ENCODE measurements around the gene UNC5C.
A peak's percentile ranks its signal among the peaks of the same experiment; 100 is the strongest.

UNC5C gene

GRCh38 chr4:95318044-95318443 is 230.7 kb downstream of the UNC5C start:
- no peak for DNase-seq
- Mint-ChIP-seq H3K9me3 (no peaks in the 10 kb centered on the region), H3K36me3 (ENCODE audit: low read depth) (no peaks in the 10 kb centered on the region), H3K27ac (no peak overlapping the region), H3K27me3 (ENCODE audit: low read depth, poor library complexity) (no peaks in the 10 kb centered on the region), H3K4me3 (no peak overlapping the region), H3K4me1 (peaks cover 19% of the 10 kb centered on the region)
- TF ChIP-seq CTCF (IDR thresholded peaks at IDR 0.05): no peak

- TF ChIP-seq CTCF (IDR thresholded peaks at IDR 0.05): no peak
- Mint-ChIP-seq H3K4me1 (peaks cover 19% of the 10 kb centered on the region), H3K27ac (peak overlapping the region; percentile 68), H3K4me3 (no peak overlapping the region), H3K27me3 (ENCODE audit: low read depth, poor library complexity) (no peaks in the 10 kb centered on the region), H3K9me3 (no peaks in the 10 kb centered on the region), H3K36me3 (ENCODE audit: low read depth) (no peaks in the 10 kb centered on the region)
- DNase-seq: no peak
Measured at GRCh38 chr4:95317085-95317793, 231.5 kb downstream of the UNC5C start.

GRCh38 chr4:95314573-95314972 is 234.2 kb downstream of the UNC5C start:
- TF ChIP-seq CTCF (IDR thresholded peaks at IDR 0.05): no peak
- no peak overlapping the region for H3K4me3 Mint-ChIP-seq
- no peak overlapping the region for H3K27ac Mint-ChIP-seq
- peaks cover 19% of the 10 kb centered on the region for H3K4me1 Mint-ChIP-seq
- DNase-seq: no peak
- H3K9me3 Mint-ChIP-seq: no peaks in the 10 kb centered on the region
- H3K27me3 Mint-ChIP-seq (ENCODE audit: low read depth, poor library complexity): no peaks in the 10 kb centered on the region
- H3K36me3 Mint-ChIP-seq (ENCODE audit: low read depth): no peaks in the 10 kb centered on the region

GRCh38 chr4:95304898-95305297 is 243.9 kb downstream of the UNC5C start:
- peaks cover 16% of the 10 kb centered on the region for H3K36me3 Mint-ChIP-seq (ENCODE audit: low read depth)
- H3K27ac Mint-ChIP-seq: no peak overlapping the region
- no peak for DNase-seq
- no peaks in the 10 kb centered on the region for H3K27me3 Mint-ChIP-seq (ENCODE audit: low read depth, poor library complexity)
- no peaks in the 10 kb centered on the region for H3K4me1 Mint-ChIP-seq
- no peaks in the 10 kb centered on the region for H3K9me3 Mint-ChIP-seq
- no peak for TF ChIP-seq CTCF (IDR thresholded peaks at IDR 0.05)
- H3K4me3 Mint-ChIP-seq: no peak overlapping the region

GRCh38 chr4:95300304-95300703 is 248.5 kb downstream of the UNC5C start:
- no peak overlapping the region for H3K4me3 Mint-ChIP-seq
- peaks cover 2% of the 10 kb centered on the region for H3K27me3 Mint-ChIP-seq (ENCODE audit: low read depth, poor library complexity)
- no peaks in the 10 kb centered on the region for H3K4me1 Mint-ChIP-seq
- no peak overlapping the region for H3K27ac Mint-ChIP-seq
- peaks cover 33% of the 10 kb centered on the region for H3K36me3 Mint-ChIP-seq (ENCODE audit: low read depth)
- TF ChIP-seq CTCF (IDR thresholded peaks at IDR 0.05): no peak
- H3K9me3 Mint-ChIP-seq: peaks cover 10% of the 10 kb centered on the region
- DNase-seq: no peak

- Mint-ChIP-seq H3K36me3 (ENCODE audit: low read depth) (peaks cover 24% of the 10 kb centered on the region), H3K27ac (no peak overlapping the region), H3K4me3 (no peak overlapping the region), H3K9me3 (peaks cover 10% of the 10 kb centered on the region), H3K4me1 (no peaks in the 10 kb centered on the region), H3K27me3 (ENCODE audit: low read depth, poor library complexity) (peaks cover 6% of the 10 kb centered on the region)
- DNase-seq: no peak
- TF ChIP-seq CTCF (IDR thresholded peaks at IDR 0.05): no peak
Measured at GRCh38 chr4:95296052-95296451, 252.7 kb downstream of the UNC5C start.

All from nephron progenitor cell (in vitro differentiated cells).